Fibroblast of the aortic adventitia (primary cell): ENCODE measurements around the gene AVPR2. TPM values are rescaled to one million over a fixed set of nuclear protein-coding genes. Genes with fewer than 3 reads are reported as not detected.

Source experiments
- DNase-seq: peaks from one replicate; pipeline ENCODE4 v3.0.0-alpha.2; 2010; ENCODE audit warnings: low read depth
- H3K4me3 ChIP-seq: 2 replicates; pipeline ENCODE4 v1.5.1; 2011; ENCODE audit warnings: low read depth, mild to moderate bottlenecking, control low read depth, low read length, moderate library complexity
- total RNA-seq: library from RNA; depleted of rRNA; stranded (reverse); fragments of >200 nt; gene quantifications from 2 replicates; pipeline ENCODE4 v1.2.3, GENCODE V29; 2012; ENCODE audit warnings: low replicate concordance
- TF ChIP-seq, protein P1 (sequence below): IDR thresholded peaks from 2 replicates; pipeline ENCODE4 v1.5.1; 2011; ENCODE audit warnings: mild to moderate bottlenecking, low read length, control low read depth, inconsistent platforms; ENCODE audit not compliant: insufficient read depth

The AVPR2 gene
- total RNA-seq, 1 donor, result not detected

DNA sequence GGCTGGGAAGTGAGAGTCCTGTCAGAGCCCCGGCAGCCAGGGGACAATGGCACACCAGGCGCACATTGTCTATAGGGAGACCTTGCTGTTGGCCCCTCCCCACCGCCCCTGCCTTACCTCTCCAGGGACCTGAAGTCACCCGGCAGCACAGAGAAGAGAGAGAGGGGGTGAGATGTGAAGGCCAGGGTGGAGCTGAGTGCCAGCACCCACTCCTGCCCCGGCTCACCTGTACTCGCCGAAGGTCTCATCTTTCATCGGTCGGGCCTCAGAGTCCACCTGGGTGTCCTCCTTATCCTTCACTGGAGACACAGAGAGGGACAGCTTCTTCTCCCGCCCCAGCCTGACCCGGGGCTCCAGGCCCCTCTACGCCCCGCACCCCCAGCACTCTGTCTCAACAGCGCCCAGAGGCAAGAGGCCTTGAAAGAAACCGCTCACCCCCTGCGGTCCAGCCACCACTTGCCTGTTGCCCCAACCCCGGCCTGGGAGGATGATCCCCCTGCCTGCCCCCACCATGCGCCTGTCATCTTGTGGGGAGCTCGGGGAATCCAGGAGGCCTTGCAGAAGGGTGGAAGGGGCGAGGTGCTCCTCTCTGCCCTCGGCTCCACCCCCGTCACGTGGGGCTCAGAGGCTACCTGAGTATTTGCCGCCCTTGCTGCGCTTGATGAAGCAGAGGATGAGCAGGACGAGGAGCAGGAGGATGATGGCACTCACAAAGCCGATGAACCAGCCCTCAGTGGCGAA, 41.1 kb upstream of the AVPR2 start:
- TF ChIP-seq, protein P1, sequence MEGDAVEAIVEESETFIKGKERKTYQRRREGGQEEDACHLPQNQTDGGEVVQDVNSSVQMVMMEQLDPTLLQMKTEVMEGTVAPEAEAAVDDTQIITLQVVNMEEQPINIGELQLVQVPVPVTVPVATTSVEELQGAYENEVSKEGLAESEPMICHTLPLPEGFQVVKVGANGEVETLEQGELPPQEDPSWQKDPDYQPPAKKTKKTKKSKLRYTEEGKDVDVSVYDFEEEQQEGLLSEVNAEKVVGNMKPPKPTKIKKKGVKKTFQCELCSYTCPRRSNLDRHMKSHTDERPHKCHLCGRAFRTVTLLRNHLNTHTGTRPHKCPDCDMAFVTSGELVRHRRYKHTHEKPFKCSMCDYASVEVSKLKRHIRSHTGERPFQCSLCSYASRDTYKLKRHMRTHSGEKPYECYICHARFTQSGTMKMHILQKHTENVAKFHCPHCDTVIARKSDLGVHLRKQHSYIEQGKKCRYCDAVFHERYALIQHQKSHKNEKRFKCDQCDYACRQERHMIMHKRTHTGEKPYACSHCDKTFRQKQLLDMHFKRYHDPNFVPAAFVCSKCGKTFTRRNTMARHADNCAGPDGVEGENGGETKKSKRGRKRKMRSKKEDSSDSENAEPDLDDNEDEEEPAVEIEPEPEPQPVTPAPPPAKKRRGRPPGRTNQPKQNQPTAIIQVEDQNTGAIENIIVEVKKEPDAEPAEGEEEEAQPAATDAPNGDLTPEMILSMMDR, result no peak
- DNase-seq, result no peak
- H3K4me3 ChIP-seq, result no peak overlapping the region

- TF ChIP-seq, protein P1, result no peak
- no peak for DNase-seq
- H3K4me3 ChIP-seq, result no peak overlapping the region
These were observed 40.4 kb upstream of the AVPR2 start for GRCh38 chrX:153864101-153864500.

GRCh38 chrX:153864561-153865320, 39.7 kb upstream of the AVPR2 start:
- TF ChIP-seq, protein P1, result no peak
- no peak overlapping the region for H3K4me3 ChIP-seq
- DNase-seq, result no peak

DNA sequence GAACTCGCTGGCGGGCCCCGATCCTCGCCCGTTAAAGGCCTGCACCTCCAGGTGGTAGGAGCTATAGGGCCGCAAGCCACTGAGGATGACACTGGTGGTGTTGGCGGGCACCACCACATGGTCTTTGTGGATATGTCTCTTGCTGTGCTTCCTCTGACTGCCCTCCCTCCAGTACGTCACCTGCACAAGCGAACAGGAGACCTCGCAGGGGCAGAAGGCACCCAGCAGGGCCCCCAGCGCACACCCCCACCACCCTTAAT, 39.2 kb upstream of the AVPR2 start:
- TF ChIP-seq, protein P1, result no peak
- DNase-seq, result no peak
- no peak overlapping the region for H3K4me3 ChIP-seq

DNA sequence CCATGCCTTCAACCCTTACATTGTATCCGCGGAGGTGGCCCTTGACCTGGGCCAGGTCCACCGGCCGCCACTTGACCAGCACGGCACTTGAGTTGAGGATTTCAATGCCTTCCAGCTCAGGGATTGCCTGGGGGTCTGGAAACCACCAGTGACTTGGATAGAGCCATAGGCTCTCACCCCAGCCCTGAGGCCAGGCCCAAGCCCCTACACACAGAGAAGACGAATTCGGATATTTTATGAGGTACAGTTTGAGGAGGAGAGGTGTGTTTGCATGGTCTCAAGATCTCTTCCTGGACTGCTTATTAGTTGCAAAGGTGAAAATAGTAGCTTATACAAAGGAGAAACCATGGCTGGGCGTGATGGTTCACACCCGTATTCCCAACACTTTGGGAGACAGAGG, 38.8 kb upstream of the AVPR2 start:
- no peak for DNase-seq
- TF ChIP-seq, protein P1, result no peak
- H3K4me3 ChIP-seq, result no peak overlapping the region

GRCh38 chrX:153866302-153867019, 38.0 kb upstream of the AVPR2 start:
- DNase-seq, result no peak
- TF ChIP-seq, protein P1, result no peak

More at GRCh38 chrX:153866302-153867019, 38.0 kb upstream of the AVPR2 start:
- no peak overlapping the region for H3K4me3 ChIP-seq
